K562 (cell line): ENCODE results near the gene PTPRT. TPM values are rescaled to one million over a fixed set of nuclear protein-coding genes. Genes with fewer than 3 reads are reported as not detected.

Experiments
- ATAC-seq: fragments of 200-7000 bp; cut with Tn5 transposase; 3 replicates; pipeline ENCODE4 v1.9.1; 2020; ENCODE audit warnings: moderate library complexity
- BruUV-seq: library from RNA; stranded (reverse); fragments of 400-500 nt; replicated peaks from 2 replicates; lab custom pipeline; 2021; lab: Mats Ljungman, UMichigan
- CTCF ChIA-PET: fragments of 300-600 bp; formaldehyde crosslinking; extraction: SDS; loops from one replicate; lab custom pipeline; 2021; ENCODE audit warnings: low intra/inter-chr PET ratio; lab: Yijun Ruan, JAX
- POLR2A ChIA-PET: fragments of 300-600, 350-650 bp; sonication (Branson Sonifier 250); formaldehyde crosslinking; extraction: SDS; loops from one replicate; lab custom pipeline; 2021; ENCODE audit warnings: antibody characterized with exemption, inconsistent platforms; lab: Yijun Ruan, JAX
- DNase-seq, 4 experiments: peaks; one replicate each; pipeline versions ENCODE4 v3.0.0 to v3.0.0-alpha.2; 2011 to 2018; ENCODE audit warnings: low spot score in 3 of 4, mixed read lengths in 3 of 4; ENCODE audit errors: extremely low read depth in 1 of 4
- FAIRE-seq: peaks from 2 replicates; lab custom pipeline; 2011; peaks lifted over from hg19 to GRCh38; lab: Jason Lieb, UNC
- H2AFZ ChIP-seq: 2 replicates; pipeline ENCODE4 v1.6.0; 2011; ENCODE audit warnings: low read depth, low read length, control low read depth, inconsistent platforms
- H3K27ac ChIP-seq: fragments of 200-600 bp; 3 replicates; pipeline ENCODE4 v1.8.0; 2011; ENCODE audit warnings: low read depth, mild to moderate bottlenecking, control low read depth, inconsistent platforms, low read length, moderate library complexity, mixed read lengths; ENCODE audit errors: extremely low read depth
- H3K27me3 ChIP-seq, 2 experiments: fragments of 300-600 bp in 1 of 2; 2 replicates in 1 of 2; 3 replicates in 1 of 2; pipeline versions ENCODE4 v1.6.0 to v1.8.0; 2011; ENCODE audit warnings: inconsistent platforms in 2 of 2, low read length in 2 of 2, mild to moderate bottlenecking in 1 of 2, mixed read lengths in 1 of 2, moderate library complexity in 1 of 2; ENCODE audit not compliant: control insufficient read depth in 2 of 2, insufficient read depth in 2 of 2
- H3K36me3 ChIP-seq: fragments of 300-600 bp; 3 replicates; pipeline ENCODE4 v1.8.0; 2011; ENCODE audit warnings: mild to moderate bottlenecking, low read length, inconsistent platforms; ENCODE audit not compliant: control insufficient read depth, insufficient read depth
- H3K4me1 ChIP-seq, 2 experiments: fragments of 200-600 bp in 1 of 2; replicated peaks in 1 of 2; 2 replicates in 1 of 2; 3 replicates in 1 of 2; pipeline versions ENCODE4 v1.5.1 to v1.8.0; 2011; ENCODE audit warnings: inconsistent platforms in 2 of 2, low read length in 2 of 2, mild to moderate bottlenecking in 1 of 2, mixed read lengths in 1 of 2, moderate library complexity in 1 of 2; ENCODE audit not compliant: control insufficient read depth in 2 of 2, insufficient read depth in 2 of 2
- H3K4me2 ChIP-seq: 2 replicates; pipeline ENCODE4 v1.6.1; 2011; ENCODE audit warnings: low read length, control low read depth, inconsistent platforms, mixed read lengths; ENCODE audit not compliant: insufficient read depth
- H3K4me3 ChIP-seq: fragments of 200-600 bp; sonication (generic), shearing (Covaris generic); 2 replicates; pipeline ENCODE4 v1.5.1; 2016; ENCODE audit warnings: control low read depth, inconsistent platforms
- H3K79me2 ChIP-seq: fragments of 200-600 bp; 3 replicates; pipeline ENCODE4 v1.8.0; 2011; ENCODE audit warnings: low read length, inconsistent platforms; ENCODE audit not compliant: control insufficient read depth, insufficient read depth
- H3K9ac ChIP-seq, 2 experiments: 2 replicates each; pipeline versions ENCODE4 v1.6.0 to v1.6.1; 2011; ENCODE audit warnings: low read depth in 2 of 2, low read length in 2 of 2, control low read depth in 1 of 2, inconsistent platforms in 1 of 2, mild to moderate bottlenecking in 1 of 2, mixed read lengths in 1 of 2; ENCODE audit not compliant: insufficient read depth in 1 of 2
- H3K9me1 ChIP-seq: one replicate; pipeline ENCODE4 v1.6.0; 2011; ENCODE audit warnings: inconsistent platforms, mild to moderate bottlenecking, low read length, moderate library complexity; ENCODE audit not compliant: control insufficient read depth, insufficient read depth
- H3K9me3 ChIP-seq: replicated peaks from 2 replicates; pipeline ENCODE4 v1.5.1; 2011; ENCODE audit warnings: low read depth, low read length, inconsistent platforms; ENCODE audit not compliant: control insufficient read depth, insufficient read depth
- H4K20me1 ChIP-seq: replicated peaks from 2 replicates; pipeline ENCODE4 v1.6.1; 2011; ENCODE audit warnings: low read length, inconsistent platforms, mixed read lengths; ENCODE audit not compliant: control insufficient read depth, insufficient read depth
- KAT8 ChIP-seq: fragments of 450-650 bp; IDR thresholded peaks from 2 replicates; pipeline ENCODE4 v1.6.1; 2016; ENCODE audit warnings: low read depth, mild to moderate bottlenecking
- NCOR1 ChIP-seq: fragments of 450-650 bp; IDR thresholded peaks from 2 replicates; pipeline ENCODE4 v1.6.1; 2016; ENCODE audit warnings: mild to moderate bottlenecking, moderate library complexity
- NFIX ChIP-seq: fragments of 250-450 bp; sonication (Bioruptor Pico); IDR thresholded peaks from 2 replicates; pipeline ENCODE4 v1.4.0; 2020; ENCODE audit warnings: low read depth, mild to moderate bottlenecking, moderate library complexity
- RBM39 ChIP-seq: fragments of 200-400 bp; formaldehyde crosslinking; optimal IDR thresholded peaks from 2 replicates; pipeline ENCODE3; 2018; ENCODE audit warnings: low read depth, low read length
- WGBS: fragments of 100-300 bp; shearing (Covaris generic); methylation state at CpG from one replicate; pipeline ENCODE4 v1.1.6; 2016; ENCODE audit warnings: low coverage, mixed read lengths; ENCODE audit not compliant: insufficient coverage; ENCODE audit errors: missing lambda C conversion rate; 5-methylcytosine and 5-hydroxymethylcytosine counted together
- in situ Hi-C: fragments of 300-500 bp; cut with MboI; formaldehyde crosslinking; loops from 4 replicates; pipeline ENCODE4 v1.15.0; 2018; ENCODE audit warnings: inconsistent platforms, mixed read lengths
- intact Hi-C: fragments of 100-400 bp; cut with micrococcal nuclease; formaldehyde crosslinking; loops from 2 replicates; pipeline ENCODE4 v1.14.2; 2022
- polyA plus RNA-seq, 8 experiments: library from polyadenylated mRNA; depleted of rRNA in 4 of 8; stranded (reverse) in 5 of 8; unstranded in 3 of 8; fragments of >200 nt; fragmentation: Nextera tagmentation in 2 of 8; fragmentation: Illumina TruSeq in 1 of 8; extraction: Ambion mirVana in 2 of 8; extraction: Trizol in 1 of 8; gene quantifications; 2 replicates each; pipeline versions ENCODE4 v1.2.1 to v1.2.3, GENCODE V29; 2011 to 2014; ENCODE audit warnings: inconsistent platforms in 1 of 8, missing spikeins in 1 of 8
- total RNA-seq, 7 experiments: library from RNA; depleted of rRNA in 6 of 7; stranded (reverse); fragments of >200 nt in 6 of 7; fragmentation: Illumina TruSeq in 2 of 7; extraction: Trizol in 2 of 7; gene quantifications; 2 replicates each; pipeline versions ENCODE4 v1.2.1 to v1.2.3, GENCODE V29; 2011 to 2021; ENCODE audit warnings: low replicate concordance in 1 of 7
- TF ChIP-seq, protein P1 (sequence below), 2 experiments: fragments of 450-650 bp; IDR thresholded peaks; 2 replicates each; pipeline ENCODE4 v1.6.1; 2016; ENCODE audit warnings: mild to moderate bottlenecking in 2 of 2, borderline replicate concordance in 1 of 2, low read depth in 1 of 2, moderate library complexity in 1 of 2
- TF ChIP-seq, protein P2 (sequence below): conservative IDR thresholded peaks from 2 replicates; pipeline ENCODE4 v1.6.1; 2011; ENCODE audit warnings: low read depth, mild to moderate bottlenecking, low read length; ENCODE audit not compliant: control insufficient read depth
- TF ChIP-seq, protein P3 (sequence below): fragments of 450-650 bp; formaldehyde crosslinking; IDR thresholded peaks from 2 replicates; pipeline ENCODE4 v1.4.0; 2020; ENCODE audit warnings: mild to moderate bottlenecking, moderate library complexity
- TF ChIP-seq, protein P4 (sequence below): fragments of 250-450 bp; sonication (Bioruptor Pico); IDR thresholded peaks from 2 replicates; pipeline ENCODE4 v1.5.1; 2021; ENCODE audit warnings: mild to moderate bottlenecking

Gene PTPRT
- total and polyA plus RNA-seq, 9 of the 15 experiments (the other 6 are each of a cell fraction or from before 2014, with no cell fraction given) = not detected

DNA sequence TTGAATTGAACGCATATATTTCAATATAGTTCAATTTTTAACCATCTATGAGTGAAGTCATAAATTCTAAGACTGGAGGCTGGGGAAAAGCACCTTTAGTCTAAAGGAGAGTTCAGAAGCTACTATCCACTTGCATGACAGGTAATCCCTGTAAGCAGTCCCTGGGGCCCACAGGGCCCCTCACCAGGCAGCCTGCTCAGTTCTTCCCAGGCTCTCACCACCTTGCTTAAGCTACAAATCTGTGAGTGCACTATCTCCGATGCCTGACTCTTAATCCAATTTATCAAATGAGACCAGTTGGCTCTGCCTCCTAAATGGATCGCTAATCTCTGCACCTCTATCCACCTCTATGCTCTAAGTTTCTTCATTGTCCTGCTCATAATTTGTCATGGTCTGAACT, 413.8 kb downstream of the PTPRT start:
- no TSS peak for BruUV-seq
- H3K79me2 ChIP-seq = no peaks in the 10 kb centered on the region
- H3K9me3 ChIP-seq = no peaks in the 10 kb centered on the region
- H3K9ac ChIP-seq = no peak overlapping the region
- no peaks in the 10 kb centered on the region for H3K9me1 ChIP-seq
- POLR2A ChIA-PET = no interaction called here
- in situ Hi-C loops = no loop called here
- intact Hi-C loops = no loop called here
- H3K4me2 ChIP-seq = no peak overlapping the region
- DNase-seq (no peak), FAIRE-seq (no peak), ATAC-seq (no peak)
- no peaks in the 10 kb centered on the region for H4K20me1 ChIP-seq
- H3K36me3 ChIP-seq = no peaks in the 10 kb centered on the region
- CTCF ChIA-PET = no interaction called here
- H3K4me3 ChIP-seq = no peak overlapping the region
- peaks cover 0 to 5% of the 10 kb centered on the region in 2 experiments; a peak in 1 of 5 replicates for H3K27me3 ChIP-seq
- no peak overlapping the region for H3K27ac ChIP-seq
- TF ChIP-seq, protein P1, sequence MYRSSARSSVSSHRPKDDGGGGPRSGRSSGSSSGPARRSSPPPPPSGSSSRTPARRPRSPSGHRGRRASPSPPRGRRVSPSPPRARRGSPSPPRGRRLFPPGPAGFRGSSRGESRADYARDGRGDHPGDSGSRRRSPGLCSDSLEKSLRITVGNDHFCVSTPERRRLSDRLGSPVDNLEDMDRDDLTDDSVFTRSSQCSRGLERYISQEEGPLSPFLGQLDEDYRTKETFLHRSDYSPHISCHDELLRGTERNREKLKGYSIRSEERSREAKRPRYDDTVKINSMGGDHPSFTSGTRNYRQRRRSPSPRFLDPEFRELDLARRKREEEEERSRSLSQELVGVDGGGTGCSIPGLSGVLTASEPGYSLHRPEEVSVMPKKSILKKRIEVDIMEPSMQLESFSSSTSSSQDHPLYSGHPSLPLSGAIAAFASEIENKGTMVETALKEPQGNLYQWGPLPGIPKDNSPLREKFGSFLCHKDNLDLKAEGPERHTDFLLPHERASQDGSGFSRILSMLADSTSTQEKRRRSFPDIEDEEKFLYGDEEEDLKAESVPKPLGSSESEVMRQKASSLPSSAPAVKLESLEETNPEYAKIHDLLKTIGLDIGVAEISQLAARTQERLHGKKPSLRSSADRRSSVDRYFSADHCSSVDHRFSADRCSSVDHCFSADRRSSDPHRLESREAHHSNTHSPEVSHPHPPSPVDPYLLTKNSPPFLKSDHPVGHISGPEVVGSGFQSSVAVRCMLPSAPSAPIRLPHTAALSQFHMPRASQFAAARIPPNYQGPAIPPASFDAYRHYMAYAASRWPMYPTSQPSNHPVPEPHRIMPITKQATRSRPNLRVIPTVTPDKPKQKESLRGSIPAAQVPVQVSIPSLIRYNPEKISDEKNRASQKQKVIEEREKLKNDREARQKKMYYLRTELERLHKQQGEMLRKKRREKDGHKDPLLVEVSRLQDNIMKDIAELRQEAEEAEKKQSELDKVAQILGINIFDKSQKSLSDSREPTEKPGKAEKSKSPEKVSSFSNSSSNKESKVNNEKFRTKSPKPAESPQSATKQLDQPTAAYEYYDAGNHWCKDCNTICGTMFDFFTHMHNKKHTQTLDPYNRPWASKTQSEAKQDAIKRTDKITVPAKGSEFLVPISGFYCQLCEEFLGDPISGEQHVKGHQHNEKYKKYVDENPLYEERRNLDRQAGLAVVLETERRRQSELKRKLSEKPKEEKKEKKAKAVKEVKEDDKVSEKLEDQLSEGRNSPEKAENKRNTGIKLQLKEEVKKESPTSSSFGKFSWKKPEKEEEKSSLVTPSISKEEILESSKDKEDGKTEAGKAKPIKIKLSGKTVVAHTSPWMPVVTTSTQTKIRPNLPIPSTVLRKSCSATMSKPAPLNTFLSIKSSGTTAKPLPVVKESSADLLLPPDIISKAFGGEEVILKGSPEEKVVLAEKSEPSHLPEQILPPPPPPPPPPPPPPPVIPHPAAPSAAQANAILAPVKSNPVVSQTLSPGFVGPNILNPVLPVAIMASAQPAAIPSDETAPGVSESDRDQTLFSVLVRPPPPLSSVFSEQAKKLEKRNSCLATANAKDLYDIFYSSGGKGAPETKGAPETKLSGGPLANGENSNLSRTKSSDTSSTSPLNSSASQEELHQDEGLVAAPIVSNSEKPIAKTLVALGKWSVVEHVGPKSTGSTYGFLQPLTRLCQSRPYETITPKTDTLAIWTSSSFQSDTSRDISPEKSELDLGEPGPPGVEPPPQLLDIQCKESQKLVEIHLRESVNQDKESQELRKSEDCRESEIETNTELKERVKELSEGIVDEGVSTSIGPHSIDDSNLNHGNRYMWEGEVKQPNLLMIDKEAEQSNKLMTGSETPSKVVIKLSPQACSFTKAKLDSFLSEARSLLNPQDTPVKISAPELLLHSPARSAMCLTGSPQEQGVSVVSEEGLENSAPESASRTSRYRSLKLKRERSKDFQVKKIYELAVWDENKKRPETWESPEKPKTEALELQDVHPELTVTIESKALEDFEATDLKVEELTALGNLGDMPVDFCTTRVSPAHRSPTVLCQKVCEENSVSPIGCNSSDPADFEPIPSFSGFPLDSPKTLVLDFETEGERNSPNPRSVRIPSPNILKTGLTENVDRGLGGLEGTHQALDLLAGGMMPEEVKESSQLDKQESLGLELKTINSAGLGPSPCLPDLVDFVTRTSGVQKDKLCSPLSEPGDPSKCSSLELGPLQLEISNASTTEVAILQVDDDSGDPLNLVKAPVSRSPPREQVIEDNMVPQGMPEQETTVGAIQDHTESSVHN (IDR thresholded peaks at IDR 0.05; ENCODE audit: borderline replicate concordance in 1 of 2, low read depth in 1 of 2) = no peak
- TF ChIP-seq NCOR1 (no peak), KAT8 (no peak), NFIX (no peak), RBM39 (no peak)
- TF ChIP-seq, protein P2, sequence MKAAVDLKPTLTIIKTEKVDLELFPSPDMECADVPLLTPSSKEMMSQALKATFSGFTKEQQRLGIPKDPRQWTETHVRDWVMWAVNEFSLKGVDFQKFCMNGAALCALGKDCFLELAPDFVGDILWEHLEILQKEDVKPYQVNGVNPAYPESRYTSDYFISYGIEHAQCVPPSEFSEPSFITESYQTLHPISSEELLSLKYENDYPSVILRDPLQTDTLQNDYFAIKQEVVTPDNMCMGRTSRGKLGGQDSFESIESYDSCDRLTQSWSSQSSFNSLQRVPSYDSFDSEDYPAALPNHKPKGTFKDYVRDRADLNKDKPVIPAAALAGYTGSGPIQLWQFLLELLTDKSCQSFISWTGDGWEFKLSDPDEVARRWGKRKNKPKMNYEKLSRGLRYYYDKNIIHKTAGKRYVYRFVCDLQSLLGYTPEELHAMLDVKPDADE = no peak
- TF ChIP-seq, protein P3, sequence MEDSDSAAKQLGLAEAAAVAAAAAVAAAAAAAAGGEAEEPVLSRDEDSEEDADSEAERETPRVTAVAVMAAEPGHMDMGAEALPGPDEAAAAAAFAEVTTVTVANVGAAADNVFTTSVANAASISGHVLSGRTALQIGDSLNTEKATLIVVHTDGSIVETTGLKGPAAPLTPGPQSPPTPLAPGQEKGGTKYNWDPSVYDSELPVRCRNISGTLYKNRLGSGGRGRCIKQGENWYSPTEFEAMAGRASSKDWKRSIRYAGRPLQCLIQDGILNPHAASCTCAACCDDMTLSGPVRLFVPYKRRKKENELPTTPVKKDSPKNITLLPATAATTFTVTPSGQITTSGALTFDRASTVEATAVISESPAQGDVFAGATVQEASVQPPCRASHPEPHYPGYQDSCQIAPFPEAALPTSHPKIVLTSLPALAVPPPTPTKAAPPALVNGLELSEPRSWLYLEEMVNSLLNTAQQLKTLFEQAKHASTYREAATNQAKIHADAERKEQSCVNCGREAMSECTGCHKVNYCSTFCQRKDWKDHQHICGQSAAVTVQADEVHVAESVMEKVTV (CRISPR knock-in tag) = no peak
- TF ChIP-seq, protein P4, sequence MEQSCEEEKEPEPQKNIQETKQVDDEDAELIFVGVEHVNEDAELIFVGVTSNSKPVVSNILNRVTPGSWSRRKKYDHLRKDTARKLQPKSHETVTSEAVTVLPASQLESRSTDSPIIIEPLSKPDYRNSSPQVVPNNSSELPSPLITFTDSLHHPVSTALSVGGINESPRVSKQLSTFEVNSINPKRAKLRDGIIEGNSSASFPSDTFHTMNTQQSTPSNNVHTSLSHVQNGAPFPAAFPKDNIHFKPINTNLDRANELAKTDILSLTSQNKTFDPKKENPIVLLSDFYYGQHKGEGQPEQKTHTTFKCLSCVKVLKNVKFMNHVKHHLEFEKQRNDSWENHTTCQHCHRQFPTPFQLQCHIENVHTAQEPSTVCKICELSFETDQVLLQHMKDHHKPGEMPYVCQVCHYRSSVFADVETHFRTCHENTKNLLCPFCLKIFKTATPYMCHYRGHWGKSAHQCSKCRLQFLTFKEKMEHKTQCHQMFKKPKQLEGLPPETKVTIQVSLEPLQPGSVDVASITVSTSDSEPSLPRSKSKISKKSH (CRISPR knock-in tag) = no peak
- TF ChIP-seq, all 486 proteins: peak for 0
- H2AFZ ChIP-seq = no peak overlapping the region
- no peaks in the 10 kb centered on the region for H3K4me1 ChIP-seq
- WGBS = 0% methylated on average over 3 of the region's 3 CpGs
